Stomach (tissue), 9 donors: ENCODE results near the gene C2orf78. TPM values are rescaled to one million over a fixed set of nuclear protein-coding genes. Genes with fewer than 3 reads are reported as not detected.
A peak's percentile ranks its signal among the peaks of the same experiment; 100 is the strongest.

Experiments used
- DNase-seq, 2 donors: peaks; one replicate each; pipeline versions ENCODE4 v3.0.0 to v3.0.0-alpha.2; 2013 to 2019
- H3K27ac ChIP-seq, 5 donors: fragments of 200-600 bp in 4 of 5; sonication (generic) in 4 of 5; one replicate each; pipeline ENCODE4 v1.5.1; 2013 to 2019; ENCODE audit warnings: mild to moderate bottlenecking in 1 of 5, moderate library complexity in 1 of 5
- H3K27me3 ChIP-seq, 3 donors: fragments of 200-600 bp; sonication (generic); one replicate each; pipeline ENCODE4 v1.5.1; 2017 to 2019; ENCODE audit warnings: mixed run types in 1 of 3
- H3K36me3 ChIP-seq, 4 donors: fragments of 200-600 bp; sonication (generic); 1 replicate in 3 of 4; 2 replicates in 1 of 4; pipeline ENCODE4 v1.5.1; 2016 to 2019
- H3K4me1 ChIP-seq, 4 donors: fragments of 200-600 bp; sonication (generic); one replicate each; pipeline ENCODE4 v1.5.1; 2016 to 2019
- H3K4me3 ChIP-seq, 4 donors: fragments of 200-600 bp; sonication (generic) in 3 of 4; one replicate each; pipeline ENCODE4 v1.5.1; 2016 to 2019; ENCODE audit warnings: mild to moderate bottlenecking in 1 of 4
- H3K9me3 ChIP-seq, 4 donors: fragments of 200-600 bp; sonication (generic); one replicate each; pipeline ENCODE4 v1.5.1; 2016 to 2019
- EP300 ChIP-seq: sonication (generic); formaldehyde crosslinking; IDR thresholded peaks from one replicate; pipeline ENCODE4 v1.6.1; 2017; ENCODE audit warnings: antibody characterized with exemption
- POLR2A ChIP-seq, 4 donors: fragments of 450-650 bp; IDR thresholded peaks; one replicate each; pipeline ENCODE4 v1.6.1; 2016; ENCODE audit warnings: antibody characterized with exemption in 4 of 4, control low read depth in 2 of 4, mild to moderate bottlenecking in 1 of 4, moderate library complexity in 1 of 4
- POLR2AphosphoS5 ChIP-seq, 3 donors: sonication (generic); formaldehyde crosslinking; IDR thresholded peaks; one replicate each; pipeline ENCODE4 v1.6.1; 2016; ENCODE audit warnings: antibody characterized with exemption in 3 of 3
- WGBS, 5 donors: extraction: QIAGEN DNeasy Blood & Tissue Kit in 3 of 5; methylation state at CpG; one replicate each; pipeline versions ENCODE4 v1.1.5 to v1.1.7; 2013 to 2018; 5-methylcytosine and 5-hydroxymethylcytosine counted together
- intact Hi-C: fragments of 100-400 bp; cut with DNase I; formaldehyde crosslinking; loops from one replicate; pipeline ENCODE4 v1.15.1; 2023; ENCODE audit warnings: low total_unique reads
- polyA plus RNA-seq, 3 donors: library from polyadenylated mRNA; stranded (reverse); fragments of 200-250 nt; gene quantifications; one replicate each; pipeline ENCODE4 v1.2.3, GENCODE V29; 2013
- total RNA-seq, 5 donors: library from RNA; depleted of rRNA; stranded (reverse); fragments of >200 nt; gene quantifications; one replicate each; pipeline versions ENCODE4 v1.1.0 to v1.2.3, GENCODE V29; 2014 to 2016
- TF ChIP-seq, protein P1 (sequence below), 7 experiments: fragments of 450-650 bp in 4 of 7; fragments of 200-600 bp in 3 of 7; sonication (generic) in 3 of 7; IDR thresholded peaks; one replicate each; pipeline ENCODE4 v1.5.1; 2016 to 2019; ENCODE audit warnings: antibody characterized with exemption in 7 of 7, control low read depth in 2 of 7, mild to moderate bottlenecking in 1 of 7
- donor health status: healthy with polysubstance abuse.
- donor health status: Bipolar disorder and iron deficiency.
- donor health status: healthy.

Gene C2orf78
- total and polyA plus RNA-seq, 8 donors = not detected

DNA sequence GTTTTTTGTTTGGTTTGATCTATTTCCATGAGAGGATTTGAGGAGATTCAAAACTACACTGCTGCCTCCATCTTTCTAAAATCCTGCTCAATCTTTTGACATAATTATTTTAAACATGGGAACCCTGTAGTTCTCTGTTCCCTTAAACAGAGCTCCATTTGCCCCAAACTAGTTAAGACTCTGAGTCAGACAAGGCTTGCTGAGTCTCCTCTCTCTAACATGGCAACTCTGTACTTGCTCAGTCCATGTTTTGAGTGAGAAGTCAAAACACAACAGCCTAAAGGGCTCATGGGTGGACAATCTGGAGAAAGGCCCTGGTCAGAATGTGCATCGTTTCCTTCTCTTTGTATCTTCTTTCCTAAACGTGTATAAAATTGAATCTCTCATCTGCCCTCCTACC lies 37.7 kb downstream of the C2orf78 start:
- intact Hi-C loops = loop anchor here (10.0 kb wide), 2 partner anchors 323 to 513 kb away; partner anchors contain the start of gene BOLA3
- WGBS, 5 donors = 54 to 74% (median 65%) methylated on average over 2 of the region's 2 CpGs
- no peaks in the 10 kb centered on the region for H3K36me3 ChIP-seq

GRCh38 chr2:73822276-73822675 lies 38.3 kb downstream of the C2orf78 start:
- Histone ChIP-seq H3K27me3 (peaks cover 0 to 10% (median 0%) of the 10 kb centered on the region in 3 donors), H3K4me3 (no peak overlapping the region), H3K9me3 (no peaks in the 10 kb centered on the region), H3K36me3 (no peaks in the 10 kb centered on the region), H3K27ac (no peak overlapping the region), H3K4me1 (peaks cover 0 to 4% (median 0%) of the 10 kb centered on the region in 4 donors)
- 34 to 59% (median 45%) methylated on average over 1 of the region's 1 CpG for WGBS, 5 donors
- DNase-seq = no peak
- intact Hi-C loops = loop anchor here (10.0 kb wide), 2 partner anchors 323 to 513 kb away; partner anchors contain the start of gene BOLA3
- no peak for TF ChIP-seq POLR2AphosphoS5 (IDR thresholded peaks at IDR 0.05)

More for the DNA sequence above, 37.7 kb downstream of the C2orf78 start:
- no peak for TF ChIP-seq EP300
- TF ChIP-seq POLR2AphosphoS5 (IDR thresholded peaks at IDR 0.05) = no peak
- no peak for TF ChIP-seq POLR2A (IDR thresholded peaks at IDR 0.05)
- TF ChIP-seq, protein P1, sequence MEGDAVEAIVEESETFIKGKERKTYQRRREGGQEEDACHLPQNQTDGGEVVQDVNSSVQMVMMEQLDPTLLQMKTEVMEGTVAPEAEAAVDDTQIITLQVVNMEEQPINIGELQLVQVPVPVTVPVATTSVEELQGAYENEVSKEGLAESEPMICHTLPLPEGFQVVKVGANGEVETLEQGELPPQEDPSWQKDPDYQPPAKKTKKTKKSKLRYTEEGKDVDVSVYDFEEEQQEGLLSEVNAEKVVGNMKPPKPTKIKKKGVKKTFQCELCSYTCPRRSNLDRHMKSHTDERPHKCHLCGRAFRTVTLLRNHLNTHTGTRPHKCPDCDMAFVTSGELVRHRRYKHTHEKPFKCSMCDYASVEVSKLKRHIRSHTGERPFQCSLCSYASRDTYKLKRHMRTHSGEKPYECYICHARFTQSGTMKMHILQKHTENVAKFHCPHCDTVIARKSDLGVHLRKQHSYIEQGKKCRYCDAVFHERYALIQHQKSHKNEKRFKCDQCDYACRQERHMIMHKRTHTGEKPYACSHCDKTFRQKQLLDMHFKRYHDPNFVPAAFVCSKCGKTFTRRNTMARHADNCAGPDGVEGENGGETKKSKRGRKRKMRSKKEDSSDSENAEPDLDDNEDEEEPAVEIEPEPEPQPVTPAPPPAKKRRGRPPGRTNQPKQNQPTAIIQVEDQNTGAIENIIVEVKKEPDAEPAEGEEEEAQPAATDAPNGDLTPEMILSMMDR (IDR thresholded peaks at IDR 0.05) = no peak
- Histone ChIP-seq H3K27me3 (peaks cover 0 to 10% (median 0%) of the 10 kb centered on the region in 3 donors), H3K4me3 (no peak overlapping the region), H3K9me3 (no peaks in the 10 kb centered on the region), H3K4me1 (peaks cover 0 to 4% (median 0%) of the 10 kb centered on the region in 4 donors), H3K27ac (no peak overlapping the region)
- no peak for DNase-seq

GRCh38 chr2:73822991-73823390 lies 39.0 kb downstream of the C2orf78 start:
- DNase-seq = no peak
- Histone ChIP-seq H3K27ac (no peak overlapping the region), H3K9me3 (no peaks in the 10 kb centered on the region), H3K4me3 (no peak overlapping the region), H3K4me1 (peaks cover 1 to 9% (median 2%) of the 10 kb centered on the region in 4 donors), H3K36me3 (no peaks in the 10 kb centered on the region), H3K27me3 (peaks cover 0 to 6% (median 0%) of the 10 kb centered on the region in 3 donors)
- no peak for TF ChIP-seq POLR2A (IDR thresholded peaks at IDR 0.05)
- TF ChIP-seq POLR2AphosphoS5 (IDR thresholded peaks at IDR 0.05) = no peak
- TF ChIP-seq EP300 = no peak
- TF ChIP-seq, protein P1 (IDR thresholded peaks at IDR 0.05) = no peak
- intact Hi-C loops = loop anchor here (10.0 kb wide), 2 partner anchors 322 to 512 kb away; partner anchors contain the start of gene BOLA3
- WGBS, 5 donors = 66 to 83% (median 80%) methylated on average over 2 of the region's 2 CpGs

- Histone ChIP-seq H3K27me3 (peaks cover 0 to 1% (median 0%) of the 10 kb centered on the region in 3 donors), H3K9me3 (no peaks in the 10 kb centered on the region), H3K4me3 (no peak overlapping the region), H3K27ac (no peak overlapping the region), H3K4me1 (peaks cover 6 to 13% (median 6%) of the 10 kb centered on the region in 4 donors), H3K36me3 (no peaks in the 10 kb centered on the region)
- no peak for TF ChIP-seq POLR2A (IDR thresholded peaks at IDR 0.05)
- TF ChIP-seq EP300 = no peak
- TF ChIP-seq, protein P1 (IDR thresholded peaks at IDR 0.05) = no peak
- TF ChIP-seq POLR2AphosphoS5 (IDR thresholded peaks at IDR 0.05) = no peak
- 29 to 41% (median 32%) methylated on average over 2 of the region's 2 CpGs for WGBS, 5 donors
- intact Hi-C loops = loop anchor here (10.0 kb wide), 2 partner anchors 321 to 511 kb away; partner anchors contain the start of gene BOLA3
- DNase-seq = no peak
Measured at GRCh38 chr2:73823416-73823815, 39.4 kb downstream of the C2orf78 start.

GRCh38 chr2:73823916-73824523 lies 40.0 kb downstream of the C2orf78 start:
- Histone ChIP-seq H3K27me3 (no peaks in the 10 kb centered on the region), H3K36me3 (no peaks in the 10 kb centered on the region), H3K4me3 (no peak overlapping the region), H3K4me1 (peaks cover 6 to 14% (median 7%) of the 10 kb centered on the region in 4 donors), H3K27ac (no peak overlapping the region), H3K9me3 (no peaks in the 10 kb centered on the region)
- no peak for TF ChIP-seq EP300
- TF ChIP-seq POLR2AphosphoS5 (IDR thresholded peaks at IDR 0.05) = no peak
- TF ChIP-seq, protein P1 (IDR thresholded peaks at IDR 0.05) = peak in 5 of 7 experiments; percentile 55 to 85 (median 77)
- peak in 1 of 2 donors; percentile 93 for DNase-seq
- intact Hi-C loops = loop anchor here (10.0 kb wide), 2 partner anchors 321 to 511 kb away; partner anchors contain the start of gene BOLA3
- whole genome bisulfite sequencing, 5 donors = 4 to 11% (median 9%) methylated on average over 3 of the region's 3 CpGs
